CD4-positive, CD25-positive, alpha-beta regulatory T cell (primary cell): ENCODE data around the gene OPCML. TPM values are rescaled to one million over a fixed set of nuclear protein-coding genes. Genes with fewer than 3 reads are reported as not detected.

Experiments used
- ATAC-seq, 2 donors: fragments of 150-1000 bp; cut with Tn5 transposase; one replicate each; pipeline ENCODE4 v1.10.0; 2021; ENCODE audit warnings: low read depth in 2 of 2, moderate number of reproducible peaks in 2 of 2, moderate library complexity in 1 of 2
- DNase-seq, 3 donors: peaks; one replicate each; pipeline versions ENCODE4 v3.0.0 to v3.0.0-alpha.2; 2012 to 2022; ENCODE audit warnings: mixed read lengths in 1 of 3
- H3K27ac ChIP-seq: one replicate; pipeline ENCODE4 v1.7.0; 2013; ENCODE audit warnings: mild to moderate bottlenecking, low read length; ENCODE audit not compliant: insufficient read depth, poor library complexity, severe bottlenecking
- H3K27me3 ChIP-seq: one replicate; pipeline ENCODE4 v1.7.0; 2013; ENCODE audit warnings: low read length; ENCODE audit not compliant: control insufficient read depth, insufficient read depth
- H3K36me3 ChIP-seq: one replicate; pipeline ENCODE4 v1.7.0; 2013; ENCODE audit warnings: mild to moderate bottlenecking, low read length, moderate library complexity; ENCODE audit not compliant: control insufficient read depth, insufficient read depth
- H3K4me1 ChIP-seq: 2 replicates; pipeline ENCODE4 v1.7.0; 2013; ENCODE audit warnings: mild to moderate bottlenecking, low read length; ENCODE audit not compliant: insufficient read depth, control insufficient read depth, poor library complexity, severe bottlenecking
- H3K4me3 ChIP-seq: one replicate; pipeline ENCODE4 v1.7.0; 2013; ENCODE audit warnings: low read depth, mild to moderate bottlenecking, low read length, moderate library complexity
- H3K9me3 ChIP-seq, 2 experiments: 1 replicate in 1 of 2; 2 replicates in 1 of 2; pipeline ENCODE4 v1.7.0; 2013; ENCODE audit warnings: low read length in 2 of 2, mild to moderate bottlenecking in 1 of 2, moderate library complexity in 1 of 2; ENCODE audit not compliant: control insufficient read depth in 2 of 2
- H3K27ac Mint-ChIP-seq, 3 donors: one replicate each; pipeline ENCODE4 v1.8.0; 2020 to 2022; ENCODE audit warnings: mild to moderate bottlenecking in 3 of 3, mixed read lengths in 3 of 3, moderate library complexity in 2 of 3
- H3K27me3 Mint-ChIP-seq: one replicate; pipeline ENCODE4 v1.8.0; 2022; ENCODE audit warnings: mild to moderate bottlenecking, mixed read lengths
- H3K36me3 Mint-ChIP-seq: one replicate; pipeline ENCODE4 v1.8.0; 2020; ENCODE audit warnings: mixed read lengths
- H3K4me1 Mint-ChIP-seq, 4 donors: one replicate each; pipeline ENCODE4 v1.8.0; 2020 to 2022; ENCODE audit warnings: mixed read lengths in 4 of 4, mild to moderate bottlenecking in 1 of 4
- H3K4me3 Mint-ChIP-seq, 4 donors: one replicate each; pipeline ENCODE4 v1.8.0; 2020 to 2022; ENCODE audit warnings: mild to moderate bottlenecking in 4 of 4, mixed read lengths in 4 of 4, moderate library complexity in 3 of 4
- H3K9me3 Mint-ChIP-seq, 7 donors: one replicate each; pipeline ENCODE4 v1.8.0; 2020 to 2022; ENCODE audit warnings: mixed read lengths in 7 of 7, mild to moderate bottlenecking in 3 of 7, moderate library complexity in 2 of 7
- polyA plus RNA-seq, 4 donors: library from polyadenylated mRNA; unstranded; fragments of 300-500 nt; fragmentation: Illumina TruSeq; gene quantifications; one replicate each; pipeline ENCODE4 v1.2.3, GENCODE V29; 2021
- total RNA-seq: library from RNA; stranded (reverse); gene quantifications from one replicate; pipeline ENCODE4 v1.2.3, GENCODE V29; 2022

The OPCML gene
- total and polyA plus RNA-seq, 5 donors from 2014 or later, result not detected

DNA sequence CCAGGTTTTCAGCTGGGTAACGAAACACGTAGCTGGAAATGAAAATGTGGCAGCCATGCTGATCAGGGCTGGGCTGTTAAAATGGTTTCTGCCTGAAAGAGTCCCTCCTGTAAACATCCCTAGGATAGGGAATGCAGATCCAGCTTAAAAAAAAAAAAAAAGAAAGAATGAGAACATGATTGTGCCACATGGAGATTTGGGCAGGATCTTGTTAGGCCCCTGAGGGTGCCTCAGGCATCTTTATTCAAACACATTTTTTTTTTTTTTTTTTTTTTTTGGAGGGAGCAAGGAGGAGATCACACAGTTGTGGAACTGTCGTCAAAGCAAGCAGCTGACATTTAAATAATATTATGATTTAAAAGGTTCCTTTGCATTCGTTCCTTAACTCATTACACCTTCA is 900.3 kb downstream of the OPCML start:
- Histone ChIP-seq H3K4me3 (no peak overlapping the region), H3K36me3 (no peaks in the 10 kb centered on the region), H3K9me3 (no peaks in the 10 kb centered on the region), H3K27ac (no peak overlapping the region), H3K27me3 (no peaks in the 10 kb centered on the region), H3K4me1 (no peaks in the 10 kb centered on the region)
- H3K36me3 Mint-ChIP-seq, result no peaks in the 10 kb centered on the region
- H3K9me3 Mint-ChIP-seq, result peaks cover 0 to 6% (median 4%) of the 10 kb centered on the region in 7 donors
- no peak overlapping the region for H3K4me3 Mint-ChIP-seq
- no peak for ATAC-seq
- H3K27me3 Mint-ChIP-seq, result no peaks in the 10 kb centered on the region
- DNase-seq, result no peak
- no peak overlapping the region for H3K27ac Mint-ChIP-seq
- no peaks in the 10 kb centered on the region for H3K4me1 Mint-ChIP-seq

DNA sequence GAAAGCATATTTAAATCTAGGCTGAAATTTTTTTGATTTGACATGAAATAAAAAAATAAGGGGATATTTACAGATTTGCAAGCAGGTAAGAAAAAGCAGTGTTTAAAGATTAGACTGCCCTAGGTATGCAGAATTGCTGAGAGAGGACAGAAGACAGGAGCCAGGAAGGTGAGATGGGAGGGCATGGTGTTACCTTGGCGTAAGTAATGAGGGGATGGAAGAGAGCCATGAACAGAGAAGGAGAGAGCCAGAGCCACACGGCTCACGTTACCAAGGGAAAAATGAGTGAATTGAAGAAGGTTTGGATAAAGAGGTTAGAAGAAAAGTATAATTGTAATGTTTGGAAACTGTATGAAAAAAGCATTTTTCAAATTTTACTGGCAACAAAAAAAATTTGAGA is 904.3 kb downstream of the OPCML start:
- Histone ChIP-seq H3K27ac (no peak overlapping the region), H3K4me1 (no peaks in the 10 kb centered on the region), H3K36me3 (no peaks in the 10 kb centered on the region), H3K27me3 (no peaks in the 10 kb centered on the region), H3K4me3 (no peak overlapping the region), H3K9me3 (no peaks in the 10 kb centered on the region)
- Mint-ChIP-seq H3K27ac (no peak overlapping the region), H3K4me1 (no peaks in the 10 kb centered on the region), H3K36me3 (no peaks in the 10 kb centered on the region), H3K4me3 (no peak overlapping the region), H3K9me3 (peaks cover 0 to 9% (median 3%) of the 10 kb centered on the region in 7 donors), H3K27me3 (no peaks in the 10 kb centered on the region)
- DNase-seq (no peak), ATAC-seq (no peak)

DNA sequence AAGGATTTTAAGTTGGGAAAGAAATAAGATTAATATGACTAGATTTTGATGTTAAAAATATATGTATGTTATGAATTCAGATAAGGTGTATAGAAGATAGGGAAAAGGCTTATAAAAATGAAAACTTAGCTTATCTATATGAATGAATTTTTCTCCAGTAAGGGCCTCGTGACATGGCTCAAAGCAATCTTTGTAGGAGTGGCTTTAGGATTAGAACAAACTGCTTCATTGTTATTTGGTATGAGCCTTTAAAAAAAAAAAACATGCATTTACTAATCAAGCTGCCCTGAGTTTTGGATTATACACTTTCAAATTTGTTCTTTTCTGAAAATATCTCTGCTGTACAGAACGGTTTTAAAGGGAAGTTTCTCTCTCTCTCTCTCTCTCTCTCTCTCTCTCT is 905.9 kb downstream of the OPCML start:
- H3K27me3 ChIP-seq, result no peaks in the 10 kb centered on the region
- Mint-ChIP-seq H3K27ac (no peak overlapping the region), H3K4me1 (no peaks in the 10 kb centered on the region), H3K27me3 (no peaks in the 10 kb centered on the region), H3K9me3 (peaks cover 2 to 9% (median 4%) of the 10 kb centered on the region in 7 donors), H3K36me3 (no peaks in the 10 kb centered on the region), H3K4me3 (no peak overlapping the region)
- no peaks in the 10 kb centered on the region for H3K9me3 ChIP-seq
- H3K4me1 ChIP-seq, result no peaks in the 10 kb centered on the region
- DNase-seq (no peak), ATAC-seq (no peak)
- H3K4me3 ChIP-seq, result no peak overlapping the region
- H3K36me3 ChIP-seq, result no peaks in the 10 kb centered on the region
- H3K27ac ChIP-seq, result no peak overlapping the region

DNA sequence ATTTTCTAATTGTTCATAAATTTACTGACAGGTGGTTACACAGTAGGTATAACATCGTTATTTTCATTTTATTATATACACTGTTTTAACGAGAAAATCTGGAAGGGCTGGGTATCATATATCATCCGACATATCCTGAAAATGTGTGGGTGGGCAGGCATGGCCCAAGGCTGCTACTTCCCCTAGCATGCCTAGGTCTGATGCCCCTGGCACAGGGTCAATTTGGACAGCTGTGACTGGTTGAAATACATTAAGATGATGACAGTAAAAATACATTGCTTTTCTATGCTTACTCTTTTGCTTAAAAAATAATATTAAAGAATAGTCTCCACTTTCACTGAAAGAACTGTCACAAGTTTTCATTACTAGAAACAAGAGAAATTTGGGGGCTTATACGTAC is 908.8 kb downstream of the OPCML start:
- H3K4me1 ChIP-seq, result no peaks in the 10 kb centered on the region
- no peaks in the 10 kb centered on the region for H3K4me1 Mint-ChIP-seq
- no peaks in the 10 kb centered on the region for H3K9me3 ChIP-seq
- H3K4me3 Mint-ChIP-seq, result no peak overlapping the region
- no peak for DNase-seq
- no peaks in the 10 kb centered on the region for H3K36me3 ChIP-seq
- H3K27me3 ChIP-seq, result no peaks in the 10 kb centered on the region
- H3K27ac Mint-ChIP-seq, result no peak overlapping the region
- peaks cover 1 to 12% (median 7%) of the 10 kb centered on the region in 7 donors for H3K9me3 Mint-ChIP-seq
- no peaks in the 10 kb centered on the region for H3K27me3 Mint-ChIP-seq
- no peak overlapping the region for H3K4me3 ChIP-seq
- no peaks in the 10 kb centered on the region for H3K36me3 Mint-ChIP-seq
- H3K27ac ChIP-seq, result no peak overlapping the region
- ATAC-seq, result no peak

DNA sequence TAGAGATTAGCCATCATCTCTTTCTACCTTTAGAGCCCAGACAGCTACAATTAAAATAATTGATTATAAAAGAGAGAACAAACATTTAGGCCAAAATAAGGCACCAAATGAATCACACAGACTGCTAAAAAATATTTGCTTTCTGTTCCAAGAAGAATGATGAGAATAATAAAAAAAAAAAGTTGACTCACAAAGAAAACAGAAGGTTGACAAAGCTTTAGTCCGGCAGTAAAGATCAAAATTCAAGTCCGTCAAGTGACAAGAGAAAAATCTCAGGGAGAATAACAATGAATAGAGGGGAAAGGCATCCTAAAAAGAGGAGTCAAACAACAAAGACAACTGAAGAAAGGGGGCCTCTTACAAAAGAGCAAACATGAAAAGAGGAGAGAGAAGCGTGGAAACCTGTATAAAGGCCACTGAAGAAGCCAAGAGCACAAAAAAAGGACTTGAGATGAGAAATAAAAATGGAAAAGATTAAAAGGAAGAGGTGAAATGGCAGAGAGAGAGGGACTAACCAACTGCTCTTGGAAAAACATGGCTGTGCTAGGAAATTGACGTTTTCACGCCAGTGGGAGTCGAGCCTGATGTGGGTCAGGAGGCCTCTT is 910.2 kb downstream of the OPCML start:
- Histone ChIP-seq H3K4me1 (no peaks in the 10 kb centered on the region), H3K36me3 (no peaks in the 10 kb centered on the region), H3K27ac (no peak overlapping the region), H3K27me3 (no peaks in the 10 kb centered on the region), H3K4me3 (no peak overlapping the region), H3K9me3 (no peaks in the 10 kb centered on the region)
- H3K27me3 Mint-ChIP-seq, result no peaks in the 10 kb centered on the region
- no peaks in the 10 kb centered on the region for H3K36me3 Mint-ChIP-seq
- no peak overlapping the region for H3K27ac Mint-ChIP-seq
- peaks cover 1 to 10% (median 4%) of the 10 kb centered on the region in 7 donors for H3K9me3 Mint-ChIP-seq
- no peak overlapping the region for H3K4me3 Mint-ChIP-seq
- ATAC-seq, result no peak
- DNase-seq, result no peak
- no peaks in the 10 kb centered on the region for H3K4me1 Mint-ChIP-seq

DNA sequence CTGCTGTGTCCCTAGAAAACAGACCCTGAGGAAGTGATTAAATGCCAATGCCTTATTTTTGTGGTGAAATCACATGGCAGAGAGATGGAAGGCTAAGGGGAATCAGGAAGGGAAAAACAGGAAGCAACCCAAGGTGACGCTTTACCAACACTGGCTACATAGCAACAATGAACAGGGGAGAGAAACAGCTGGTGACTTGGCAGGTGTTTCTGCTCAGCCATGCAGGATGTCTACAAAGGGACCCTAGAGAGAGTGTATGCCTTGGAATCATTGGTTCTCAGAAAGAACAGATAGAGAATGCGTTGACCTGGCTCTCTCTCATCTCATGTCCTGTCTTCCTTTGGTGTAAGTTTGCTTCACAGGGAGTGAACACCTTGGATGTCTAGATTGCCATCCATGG is 911.9 kb downstream of the OPCML start:
- Mint-ChIP-seq H3K4me1 (no peaks in the 10 kb centered on the region), H3K27me3 (no peaks in the 10 kb centered on the region), H3K36me3 (no peaks in the 10 kb centered on the region), H3K9me3 (peaks cover 1 to 10% (median 4%) of the 10 kb centered on the region in 7 donors), H3K4me3 (no peak overlapping the region), H3K27ac (no peak overlapping the region)
- ATAC-seq, result no peak
- Histone ChIP-seq H3K9me3 (no peaks in the 10 kb centered on the region), H3K27ac (no peak overlapping the region), H3K36me3 (no peaks in the 10 kb centered on the region), H3K4me3 (no peak overlapping the region), H3K27me3 (no peaks in the 10 kb centered on the region), H3K4me1 (no peaks in the 10 kb centered on the region)
- no peak for DNase-seq

DNA sequence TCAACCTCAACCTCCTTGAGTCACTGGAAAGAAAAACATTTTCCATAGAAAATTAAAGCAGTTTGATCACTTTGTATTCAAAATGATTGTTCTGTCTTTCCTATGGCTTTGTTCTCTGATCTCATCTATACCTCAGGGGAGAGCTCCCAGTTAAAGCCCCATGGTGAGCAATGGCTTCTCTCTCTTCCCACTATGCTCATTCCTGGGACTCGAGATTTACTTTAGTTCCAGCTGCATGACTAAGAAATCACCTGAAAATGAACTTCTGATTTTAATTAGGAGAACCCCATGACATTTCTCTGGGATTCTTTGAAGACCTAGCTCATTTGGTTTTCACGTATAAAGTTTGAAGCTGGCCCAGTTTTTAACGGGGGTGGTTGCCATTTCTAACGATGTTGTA is 921.5 kb downstream of the OPCML start:
- no peaks in the 10 kb centered on the region for H3K27me3 Mint-ChIP-seq
- no peaks in the 10 kb centered on the region for H3K4me1 Mint-ChIP-seq
- ATAC-seq (no peak), DNase-seq (no peak)
- Histone ChIP-seq H3K9me3 (no peaks in the 10 kb centered on the region), H3K4me1 (no peaks in the 10 kb centered on the region), H3K4me3 (no peak overlapping the region), H3K36me3 (no peaks in the 10 kb centered on the region), H3K27me3 (no peaks in the 10 kb centered on the region), H3K27ac (no peak overlapping the region)
- H3K9me3 Mint-ChIP-seq, result peaks cover 0 to 5% (median 0%) of the 10 kb centered on the region in 7 donors
- H3K4me3 Mint-ChIP-seq, result no peak overlapping the region
- no peak overlapping the region for H3K27ac Mint-ChIP-seq
- no peaks in the 10 kb centered on the region for H3K36me3 Mint-ChIP-seq

DNA sequence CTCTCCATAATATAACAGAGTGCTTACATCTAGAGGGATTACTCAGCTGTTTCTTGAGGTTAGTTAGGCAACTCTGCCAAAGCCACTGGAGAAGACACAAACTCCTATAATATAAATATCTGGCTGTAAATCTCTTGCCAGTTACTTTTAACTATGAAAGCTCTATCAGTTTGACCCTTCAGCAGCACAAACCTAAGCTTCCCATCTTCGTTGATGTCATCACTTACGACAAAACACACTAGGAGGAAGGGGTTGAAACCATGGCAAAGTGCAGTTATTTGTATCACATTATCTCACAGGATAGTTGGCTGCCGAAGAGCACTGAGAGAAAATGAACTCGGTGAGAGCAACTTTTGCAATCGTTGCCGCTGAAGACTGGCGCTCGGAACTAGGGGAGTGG is 922.1 kb downstream of the OPCML start:
- no peak overlapping the region for H3K27ac Mint-ChIP-seq
- peaks cover 0 to 5% (median 0%) of the 10 kb centered on the region in 7 donors for H3K9me3 Mint-ChIP-seq

More for the DNA sequence above, 922.1 kb downstream of the OPCML start:
- H3K4me1 ChIP-seq, result no peaks in the 10 kb centered on the region
- H3K4me3 Mint-ChIP-seq, result no peak overlapping the region
- DNase-seq, result no peak
- H3K36me3 ChIP-seq, result no peaks in the 10 kb centered on the region
- H3K27me3 Mint-ChIP-seq, result no peaks in the 10 kb centered on the region
- H3K9me3 ChIP-seq, result no peaks in the 10 kb centered on the region
- H3K27me3 ChIP-seq, result no peaks in the 10 kb centered on the region
- H3K27ac ChIP-seq, result no peak overlapping the region
- no peaks in the 10 kb centered on the region for H3K36me3 Mint-ChIP-seq
- ATAC-seq, result no peak
- H3K4me3 ChIP-seq, result no peak overlapping the region
- no peaks in the 10 kb centered on the region for H3K4me1 Mint-ChIP-seq
